ENCODE results near the gene LRRC23.

DNA sequence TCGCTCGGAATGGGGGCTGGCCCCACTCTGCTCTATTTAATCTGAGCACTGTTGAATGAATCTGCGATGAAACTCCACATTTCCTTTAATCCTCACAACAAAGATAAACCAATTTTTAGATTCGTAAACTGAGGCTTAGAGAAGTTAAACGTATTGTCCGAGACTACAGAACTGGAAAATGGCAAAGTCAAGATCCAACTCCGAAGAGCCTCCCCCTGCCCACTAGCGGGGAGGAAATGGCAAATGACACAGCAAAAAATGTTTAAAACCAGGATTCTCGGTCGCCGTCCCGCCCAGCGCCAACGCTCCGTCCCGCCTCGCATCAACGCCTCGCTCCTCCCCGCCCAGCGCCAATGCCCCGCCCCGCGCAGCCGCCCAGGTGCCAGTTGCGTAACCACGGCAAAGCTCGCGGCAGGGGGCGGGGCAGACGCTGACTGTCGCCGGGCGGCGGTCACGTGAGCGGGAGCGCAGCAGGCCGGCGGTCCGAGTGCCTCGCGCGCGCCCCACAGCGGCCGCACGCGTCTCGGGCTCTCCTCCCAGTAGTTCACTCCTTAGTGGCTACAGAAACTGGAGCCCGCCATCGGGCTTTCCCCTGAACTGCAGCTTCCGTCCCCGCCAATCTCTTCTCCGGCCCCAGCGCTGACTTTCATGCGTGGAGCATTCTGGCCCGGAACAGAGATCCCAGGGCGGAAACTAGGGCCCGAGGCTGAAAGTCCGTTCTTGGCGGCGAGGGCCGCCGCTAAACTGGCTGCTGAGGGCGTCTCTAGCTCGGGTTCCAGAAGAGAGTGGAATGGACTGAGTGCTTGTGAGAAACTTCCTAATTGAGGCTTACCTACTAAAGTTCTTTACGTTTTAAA, 13.6 kb upstream of the LRRC23 start:
- TF ChIP-seq POLR2A (IDR thresholded peaks at IDR 0.05; ENCODE audit: low read length) (peak; percentile 81), GATA1 (IDR thresholded peaks at IDR 0.05; ENCODE audit: low read depth, low read length) (no peak)
